GM11168 (cell line): ENCODE measurements around the gene ADCYAP1R1.

Source experiments
- in situ Hi-C: fragments of 300-500 bp; cut with MboI; formaldehyde crosslinking; loops from one replicate; pipeline ENCODE4 v1.12.0; 2022; ENCODE audit warnings: low sequenced_read_pairs; ENCODE audit not compliant: unreplicated experiment

The ADCYAP1R1 gene

GRCh38 chr7:31080763-31081162, 28.7 kb downstream of the ADCYAP1R1 start:
- in situ Hi-C loops = no loop called here

DNA sequence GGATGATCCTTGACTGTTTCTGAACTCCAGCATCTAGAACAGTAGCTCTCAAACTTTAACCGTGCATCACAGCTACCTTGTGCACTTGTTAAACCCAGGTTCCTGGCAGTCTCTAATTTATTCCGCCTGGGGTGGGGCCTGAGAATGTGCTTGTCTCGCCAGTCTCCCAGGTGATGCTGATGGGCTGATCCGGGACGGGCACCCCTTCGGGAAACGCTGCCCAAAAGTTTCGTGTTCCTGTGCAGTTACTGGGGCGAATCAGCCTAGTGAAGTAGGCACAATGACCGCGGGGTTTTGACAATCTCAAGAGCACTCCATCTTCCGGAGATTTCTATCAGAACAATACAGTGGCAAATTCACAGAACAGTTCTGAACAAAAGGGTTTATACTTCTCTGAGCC, 29.9 kb downstream of the ADCYAP1R1 start:
- in situ Hi-C loops = no loop called here

DNA sequence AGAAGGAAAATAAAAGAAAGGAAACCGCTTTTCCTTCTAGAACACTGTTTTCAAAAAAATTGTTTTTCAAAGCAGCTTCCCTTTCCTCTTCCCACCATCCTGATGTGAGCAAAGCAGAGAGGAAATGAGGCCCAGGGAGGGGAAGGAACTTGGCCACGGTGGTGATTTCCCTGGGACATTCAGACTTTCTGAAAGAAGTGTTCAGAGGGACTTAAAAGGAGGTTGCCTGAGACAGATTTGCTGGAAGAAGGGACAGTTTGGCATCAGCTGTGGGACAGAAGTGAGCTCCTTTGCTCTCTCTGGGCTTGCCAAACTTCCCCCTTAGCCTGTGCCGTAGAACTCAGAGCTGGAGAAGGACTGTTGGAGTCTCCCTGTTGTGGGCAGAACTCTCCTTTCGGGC, 30.3 kb downstream of the ADCYAP1R1 start:
- in situ Hi-C loops = no loop called here

- in situ Hi-C loops = no loop called here
Observed at GRCh38 chr7:31083210-31083786, 31.2 kb downstream of the ADCYAP1R1 start.

DNA sequence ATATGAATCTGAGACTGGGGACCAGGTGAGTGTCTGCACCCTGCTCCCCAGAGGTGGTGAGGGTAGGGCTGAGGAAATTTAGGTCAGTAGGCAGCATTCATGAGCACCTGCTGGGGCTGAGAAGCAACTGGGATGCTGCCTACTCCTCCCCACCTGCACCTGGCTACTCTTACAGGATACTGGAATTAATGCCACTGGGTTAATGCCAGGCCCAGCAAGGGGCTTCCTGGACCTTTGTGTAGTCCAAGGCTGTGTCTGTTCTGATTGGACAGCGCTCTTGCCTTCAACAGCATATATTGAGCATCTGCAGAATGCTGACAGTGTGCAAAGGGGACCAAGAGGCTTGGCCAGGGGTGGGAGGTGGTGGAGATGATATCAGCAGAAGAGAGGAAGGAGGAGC, 32.1 kb downstream of the ADCYAP1R1 start:
- in situ Hi-C loops = no loop called here

GRCh38 chr7:31087351-31087750, 35.2 kb downstream of the ADCYAP1R1 start:
- in situ Hi-C loops = no loop called here

GRCh38 chr7:31091924-31092434, 39.9 kb downstream of the ADCYAP1R1 start:
- in situ Hi-C loops = no loop called here

DNA sequence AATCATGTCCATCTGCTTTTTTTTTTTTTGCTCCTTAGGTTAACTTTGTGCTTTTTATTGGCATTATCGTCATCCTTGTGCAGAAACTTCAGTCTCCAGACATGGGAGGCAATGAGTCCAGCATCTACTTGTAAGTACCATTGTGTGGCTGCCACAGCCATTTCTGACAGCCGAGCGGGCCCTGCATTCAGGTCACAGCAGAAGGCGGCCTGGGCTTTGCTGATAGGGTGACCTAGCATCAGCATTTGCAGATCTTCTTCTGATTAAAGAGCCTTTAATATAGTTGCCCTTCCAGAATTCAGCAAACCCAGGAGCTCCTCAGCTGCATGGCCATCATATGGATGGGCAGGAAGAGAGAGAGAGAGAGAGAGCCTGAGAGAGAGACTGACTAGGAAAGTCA, 40.5 kb downstream of the ADCYAP1R1 start:
- in situ Hi-C loops = no loop called here

DNA sequence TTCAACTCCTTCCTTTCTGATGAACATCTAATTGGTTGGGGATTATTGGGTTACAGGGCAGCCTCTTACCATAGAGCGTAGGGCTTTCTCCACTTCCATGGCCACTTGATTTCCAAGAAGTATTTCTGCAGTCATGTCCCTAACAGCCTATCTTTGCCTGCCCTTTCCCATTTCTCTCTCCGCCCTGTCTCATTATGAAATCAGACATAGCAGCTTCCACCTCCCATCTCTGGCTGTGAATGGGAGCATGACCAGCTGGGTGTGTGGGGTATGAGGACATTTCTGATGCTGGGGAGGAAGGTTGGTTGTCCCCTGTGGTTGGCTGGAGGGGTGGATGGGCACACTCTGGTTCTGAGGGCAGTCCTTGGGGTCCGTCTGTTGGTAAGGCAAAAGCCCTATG, 41.2 kb downstream of the ADCYAP1R1 start:
- in situ Hi-C loops = no loop called here

GRCh38 chr7:31094271-31094670, 42.2 kb downstream of the ADCYAP1R1 start:
- in situ Hi-C loops = no loop called here

- in situ Hi-C loops = no loop called here
Observed at GRCh38 chr7:31095286-31096197, 43.4 kb downstream of the ADCYAP1R1 start.

DNA sequence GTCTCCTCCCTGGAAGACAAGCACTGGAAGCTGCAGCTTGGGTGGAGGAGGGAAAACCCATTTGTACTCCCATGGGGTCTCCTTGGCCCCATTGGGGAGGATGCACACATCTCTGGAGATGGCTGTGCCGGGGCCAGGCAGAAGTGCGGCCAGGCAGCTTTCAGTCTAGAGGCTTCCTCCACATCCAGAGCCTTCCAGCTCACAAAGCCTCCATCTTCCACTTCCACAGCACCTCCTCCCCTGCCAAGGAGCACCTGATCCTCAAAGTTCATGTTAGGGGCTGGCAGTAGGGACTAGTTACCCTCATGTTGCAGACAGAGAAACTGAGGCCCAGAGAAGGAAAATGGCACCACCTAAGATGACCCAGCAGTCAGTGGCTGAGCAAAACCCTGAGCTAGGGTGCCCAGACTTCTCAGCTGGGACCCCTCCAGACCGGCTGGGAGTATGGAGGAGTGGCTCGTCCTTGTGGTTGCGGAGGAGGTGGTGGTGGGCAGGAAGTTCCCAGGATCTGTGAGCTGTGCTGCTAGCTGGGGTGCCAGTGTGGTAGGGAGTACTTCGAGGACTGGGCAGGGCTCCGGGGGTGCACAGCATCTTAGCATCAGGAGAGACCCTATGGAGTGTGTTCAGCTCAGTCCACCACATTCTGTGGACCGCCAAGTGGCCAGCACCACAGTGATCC, 44.2 kb downstream of the ADCYAP1R1 start:
- in situ Hi-C loops = no loop called here

DNA sequence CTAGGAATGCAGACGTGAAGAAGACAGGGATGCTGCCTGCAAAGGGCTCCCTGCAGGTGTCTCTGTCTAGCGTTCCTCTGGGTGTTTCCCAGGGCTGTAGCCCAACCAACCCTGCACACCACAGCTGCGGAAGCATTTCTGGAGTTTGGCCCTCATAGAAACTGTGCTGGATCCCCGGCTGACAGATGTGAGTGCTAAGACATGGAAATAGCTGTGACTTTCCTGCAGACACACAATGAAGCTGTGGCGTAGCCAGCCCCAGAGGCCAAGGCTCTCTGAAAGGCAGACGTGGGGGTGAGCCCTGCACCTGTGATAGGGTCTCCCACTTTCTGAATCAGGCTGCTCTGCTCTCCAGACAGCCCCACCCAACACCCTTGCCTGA, 44.8 kb downstream of the ADCYAP1R1 start:
- in situ Hi-C loops = no loop called here

- in situ Hi-C loops = no loop called here
Observed at GRCh38 chr7:31098642-31099360, 46.7 kb downstream of the ADCYAP1R1 start.

DNA sequence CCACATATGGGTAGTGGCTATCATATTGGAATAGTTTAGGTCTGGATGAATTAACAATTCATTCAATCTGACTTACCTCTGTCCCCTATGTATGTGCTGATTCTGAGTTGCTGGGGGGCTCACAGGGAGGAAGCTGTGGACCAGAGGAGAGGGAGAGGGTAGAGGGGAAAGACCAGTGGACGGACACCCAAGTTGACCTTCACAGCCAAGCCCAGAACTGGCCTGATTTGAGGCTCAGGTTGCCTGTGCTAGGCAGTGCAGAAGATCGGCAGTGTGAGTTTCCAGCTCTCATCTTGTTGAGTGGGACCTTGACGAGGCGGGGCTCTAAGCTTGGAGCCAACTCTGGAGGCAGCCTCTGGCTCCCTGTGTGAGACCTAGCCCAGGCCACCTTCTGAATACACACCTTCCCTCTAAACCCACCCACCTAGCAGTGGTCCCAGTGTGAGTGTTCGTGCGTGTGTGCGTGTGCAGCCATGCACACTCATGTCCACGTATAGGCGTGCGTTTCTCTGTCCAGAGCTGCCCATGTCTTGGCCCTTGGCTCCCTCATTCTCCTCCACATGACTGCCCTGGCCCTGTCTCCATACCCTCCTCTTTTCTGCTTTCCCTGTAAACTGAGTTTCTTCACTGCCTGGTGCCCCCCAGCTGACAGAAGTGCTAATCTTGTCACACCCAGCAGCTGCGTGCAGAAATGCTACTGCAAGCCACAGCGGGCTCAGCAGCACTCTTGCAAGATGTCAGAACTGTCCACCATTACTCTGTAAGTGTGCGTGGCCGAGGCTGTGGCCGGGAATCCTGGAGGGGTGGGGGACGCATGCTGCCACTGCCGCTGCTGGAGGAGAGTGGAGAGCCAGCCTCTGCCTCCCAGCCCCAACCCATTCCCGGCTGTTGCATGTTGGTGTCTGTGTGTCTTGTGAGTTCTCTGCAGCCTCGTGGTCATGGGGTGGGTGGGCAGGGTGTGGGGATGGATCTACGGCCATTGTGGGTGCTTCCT, 47.6 kb downstream of the ADCYAP1R1 start:
- in situ Hi-C loops = no loop called here

DNA sequence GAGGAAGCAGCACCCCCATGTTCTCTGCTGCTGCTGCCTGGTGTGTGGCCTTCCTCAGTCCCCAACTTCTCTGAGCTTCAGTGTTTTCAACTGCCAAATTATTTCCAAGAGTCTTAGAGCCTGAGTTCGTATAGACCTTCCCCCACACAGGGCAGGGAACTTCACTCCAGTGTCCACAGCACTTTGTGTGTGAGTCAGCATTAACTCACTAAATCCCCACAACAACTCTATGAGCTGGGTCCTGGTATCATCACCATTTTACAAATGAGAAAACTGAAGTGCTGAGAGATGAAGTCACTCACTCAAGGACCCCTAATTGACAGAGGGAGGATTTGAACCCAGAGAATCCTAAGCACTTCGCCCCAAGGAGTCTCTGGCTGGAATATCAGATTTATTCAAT, 48.3 kb downstream of the ADCYAP1R1 start:
- in situ Hi-C loops = no loop called here

DNA sequence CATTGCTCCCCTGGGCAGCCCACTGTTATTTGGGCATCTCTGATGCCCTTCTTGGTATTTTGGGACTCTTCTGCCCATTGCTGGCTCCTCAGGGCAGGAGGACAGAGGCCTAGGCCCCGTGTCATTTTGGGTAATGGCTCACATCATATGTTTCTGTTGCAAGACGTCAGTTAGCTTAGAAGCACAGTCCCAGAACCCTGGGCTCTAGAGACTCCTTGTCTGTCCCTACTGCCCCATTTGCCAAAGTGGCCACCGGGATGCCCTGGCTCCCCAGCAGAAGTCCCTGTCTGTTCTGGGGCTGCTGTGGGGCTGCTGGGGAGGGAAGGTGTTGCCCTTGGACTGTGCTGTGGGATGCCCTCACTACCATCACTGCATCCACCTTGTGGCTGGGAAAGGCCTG, 48.8 kb downstream of the ADCYAP1R1 start:
- in situ Hi-C loops = no loop called here

GRCh38 chr7:31101544-31101943, 49.4 kb downstream of the ADCYAP1R1 start:
- in situ Hi-C loops = no loop called here
